A673 (cell line): ENCODE results near the gene CXADR. TPM values are rescaled to one million over a fixed set of nuclear protein-coding genes. Genes with fewer than 3 reads are reported as not detected.

Source experiments
- BruUV-seq: library from RNA; stranded (reverse); fragments of 400-500 nt; replicated peaks from 2 replicates; lab custom pipeline; 2021; lab: Mats Ljungman, UMichigan
- CTCF ChIA-PET: fragments of 300-600 bp; sonication (Branson Sonifier 250); formaldehyde crosslinking; loops from one replicate; lab custom pipeline; 2022; ENCODE audit warnings: antibody characterized with exemption; lab: Charles Lee
- POLR2A ChIA-PET: fragments of 300-600 bp; sonication (Branson Sonifier 250); formaldehyde crosslinking; loops from one replicate; lab custom pipeline; 2022; ENCODE audit warnings: antibody characterized with exemption; ENCODE audit not compliant: low non-redundant PET; lab: Charles Lee
- DNase-seq: peaks from one replicate; pipeline ENCODE4 v3.0.0-alpha.2; 2015; ENCODE audit warnings: low spot score
- H3K27ac ChIP-seq: fragments of 200-600 bp; sonication (generic); 2 replicates; pipeline ENCODE4 v1.5.1; 2016; ENCODE audit warnings: mixed run types, low read depth, mild to moderate bottlenecking, mixed read lengths, antibody characterized with exemption, low read length; ENCODE audit not compliant: poor library complexity, severe bottlenecking
- H3K27me3 ChIP-seq: fragments of 200-600 bp; sonication (generic); replicated peaks from 2 replicates; pipeline ENCODE4 v1.6.1; 2017; ENCODE audit warnings: mixed run types, low read depth, mild to moderate bottlenecking, mixed read lengths, antibody characterized with exemption, low read length; ENCODE audit not compliant: insufficient read depth, poor library complexity
- H3K36me3 ChIP-seq: fragments of 200-600 bp; sonication (generic); 2 replicates; pipeline ENCODE4 v1.6.1; 2016; ENCODE audit warnings: mixed run types, mild to moderate bottlenecking, mixed read lengths, antibody characterized with exemption, low read length; ENCODE audit not compliant: insufficient read depth, poor library complexity, severe bottlenecking
- H3K4me1 ChIP-seq: fragments of 200-600 bp; sonication (generic); 2 replicates; pipeline ENCODE4 v1.6.1; 2017; ENCODE audit warnings: mixed run types, mild to moderate bottlenecking, mixed read lengths, antibody characterized with exemption, low read length; ENCODE audit not compliant: insufficient read depth, poor library complexity, severe bottlenecking
- H3K4me3 ChIP-seq: fragments of 200-600 bp; sonication (generic); 2 replicates; pipeline ENCODE4 v1.5.1; 2016; ENCODE audit warnings: low read depth, mixed run types, mild to moderate bottlenecking, mixed read lengths, low read length; ENCODE audit not compliant: poor library complexity, severe bottlenecking
- H3K9me3 ChIP-seq: fragments of 200-600 bp; sonication (generic); 2 replicates; pipeline ENCODE4 v1.6.1; 2016; ENCODE audit warnings: mixed run types, low read depth, mild to moderate bottlenecking, mixed read lengths, antibody characterized with exemption, low read length; ENCODE audit not compliant: poor library complexity, severe bottlenecking
- CTCF ChIP-seq: fragments of 300-800, 200-600 bp; sonication (generic); conservative IDR thresholded peaks from 2 replicates; pipeline ENCODE4 v1.5.1; 2017; ENCODE audit warnings: low read depth, mild to moderate bottlenecking, antibody characterized with exemption, low read length, moderate library complexity, mixed read lengths
- EZH2 ChIP-seq: fragments of 200-600 bp; sonication (generic); IDR thresholded peaks from 2 replicates; pipeline ENCODE4 v1.6.1; 2017; ENCODE audit warnings: borderline replicate concordance, low read depth, mild to moderate bottlenecking, mixed read lengths, antibody characterized with exemption, low read length; ENCODE audit not compliant: poor library complexity, severe bottlenecking
- intact Hi-C: fragments of 100-400 bp; cut with micrococcal nuclease; formaldehyde crosslinking; loops from one replicate; pipeline ENCODE4 v1.10.0; 2022; ENCODE audit not compliant: unreplicated experiment
- total RNA-seq: library from RNA; stranded (reverse); gene quantifications from 2 replicates; pipeline ENCODE4 v1.2.3, GENCODE V29; 2021

The CXADR gene
- total RNA-seq, 1 experiment from 2014 or later = 17.7 TPM

GRCh38 chr21:17602874-17603273 is 90.0 kb downstream of the CXADR start:
- Histone ChIP-seq H3K4me3 (no peak overlapping the region), H3K9me3 (no peaks in the 10 kb centered on the region), H3K4me1 (no peaks in the 10 kb centered on the region), H3K27ac (no peak overlapping the region), H3K27me3 (no peaks in the 10 kb centered on the region), H3K36me3 (peaks cover 95% of the 10 kb centered on the region)
- ChIA-PET POLR2A (no interaction called here), CTCF (interaction anchor here (0.6 kb wide), 1 partner anchor 75 kb away, joined by 3 read pairs; no protein-coding TSS in a partner anchor)
- BruUV-seq = no TSS peak
- TF ChIP-seq EZH2 (no peak), CTCF (no peak)
- intact Hi-C loops = no loop called here
- DNase-seq = peak; percentile 5

- Histone ChIP-seq H3K27ac (no peak overlapping the region), H3K4me1 (peaks cover 7% of the 10 kb centered on the region), H3K9me3 (no peaks in the 10 kb centered on the region), H3K27me3 (no peaks in the 10 kb centered on the region), H3K36me3 (peaks cover 62% of the 10 kb centered on the region), H3K4me3 (no peak overlapping the region)
- TF ChIP-seq EZH2 (no peak), CTCF (no peak)
- CTCF ChIA-PET = no interaction called here
- intact Hi-C loops = no loop called here
- DNase-seq = no peak
- POLR2A ChIA-PET = interaction anchor here (1.1 kb wide), 1 partner anchor 9 kb away, joined by 11 read pairs; no protein-coding TSS in a partner anchor
- BruUV-seq = no TSS peak
Observed at GRCh38 chr21:17607684-17608083, 94.8 kb downstream of the CXADR start.

- TF ChIP-seq CTCF (no peak), EZH2 (no peak)
- H3K36me3 ChIP-seq = peaks cover 43% of the 10 kb centered on the region
- no TSS peak for BruUV-seq
- ChIA-PET POLR2A (no interaction called here), CTCF (no interaction called here)
- no peak overlapping the region for H3K4me3 ChIP-seq
- no peak for DNase-seq
- no peaks in the 10 kb centered on the region for H3K9me3 ChIP-seq
- H3K4me1 ChIP-seq = peaks cover 7% of the 10 kb centered on the region
- H3K27ac ChIP-seq = no peak overlapping the region
- H3K27me3 ChIP-seq = no peaks in the 10 kb centered on the region
- intact Hi-C loops = loop anchor here (10.0 kb wide), 1 partner anchor 205 kb away; the partner anchor contains the start of gene C21orf91
Observed at GRCh38 chr21:17609681-17610080, 96.8 kb downstream of the CXADR start.
